ENCODE measurements around the gene DNAJB1.

The DNAJB1 gene

GRCh38 chr19:14472202-14472938 lies 45.8 kb downstream of the DNAJB1 start:
- H3K4me3 ChIP-seq (ENCODE audit: low read depth, low read length), result no peak overlapping the region
- peak; percentile 87 for TF ChIP-seq CTCF (IDR thresholded peaks at IDR 0.05; ENCODE audit: low read depth, low read length)

- H3K4me3 ChIP-seq (ENCODE audit: low read depth, low read length), result no peak overlapping the region
- no peak for TF ChIP-seq CTCF (IDR thresholded peaks at IDR 0.05; ENCODE audit: low read depth, low read length)
Observed at GRCh38 chr19:14471436-14472187, 46.6 kb downstream of the DNAJB1 start.

- no peak overlapping the region for H3K4me3 ChIP-seq (ENCODE audit: low read depth, low read length)
- TF ChIP-seq CTCF (IDR thresholded peaks at IDR 0.05; ENCODE audit: low read depth, low read length), result no peak
Observed at GRCh38 chr19:14470031-14470876, 47.9 kb downstream of the DNAJB1 start.

GRCh38 chr19:14467816-14468215 lies 50.4 kb downstream of the DNAJB1 start:
- no peak overlapping the region for H3K4me3 ChIP-seq (ENCODE audit: low read depth, low read length)
- no peak for TF ChIP-seq CTCF (IDR thresholded peaks at IDR 0.05; ENCODE audit: low read depth, low read length)

- no peak for TF ChIP-seq CTCF (IDR thresholded peaks at IDR 0.05; ENCODE audit: low read depth, low read length)
- H3K4me3 ChIP-seq (ENCODE audit: low read depth, low read length), result no peak overlapping the region
Observed at GRCh38 chr19:14467391-14467790, 50.8 kb downstream of the DNAJB1 start.

All from WI38 (cell line).